COLO668 (cell line): ENCODE results near the gene PCDHGA6.
"Not testable (repeated sequence)": the region's sequence is repeated elsewhere in the genome, so short reads cannot be mapped to it uniquely, and the experiment has no call there.

ENCODE experiments used
- DNase-seq: peaks from one replicate; lab custom pipeline; 2025; ENCODE audit not compliant: unreplicated experiment; lab: John Stamatoyannopoulos, UW

The PCDHGA6 gene

GRCh38 chr5:141392429-141393198, 18.9 kb downstream of the PCDHGA6 start, which contains the start of gene PCDHGA8:
PCDHGA8 (plus strand) TSS chr5:141392633; CDS start chr5:141392814, 181 bp downstream.
- no peak for DNase-seq

GRCh38 chr5:141393267-141393666, 19.6 kb downstream of the PCDHGA6 start:
- DNase-seq: no peak

GRCh38 chr5:141394401-141395187, 20.9 kb downstream of the PCDHGA6 start:
- not testable (repeated sequence) for DNase-seq

GRCh38 chr5:141397756-141398551, 24.3 kb downstream of the PCDHGA6 start, which contains the start of gene PCDHGB5:
PCDHGB5 (plus strand) TSS chr5:141397947; CDS start chr5:141398128, 181 bp downstream.
- not testable (repeated sequence) for DNase-seq

GRCh38 chr5:141398608-141399007, 24.9 kb downstream of the PCDHGA6 start:
- no peak for DNase-seq

GRCh38 chr5:141399555-141400258, 26.0 kb downstream of the PCDHGA6 start:
- DNase-seq: no peak

GRCh38 chr5:141402553-141403243, 29.0 kb downstream of the PCDHGA6 start, which contains the start of gene PCDHGA9:
PCDHGA9 (plus strand) TSS chr5:141402778; CDS start chr5:141402953, 175 bp downstream.
- no peak for DNase-seq

GRCh38 chr5:141403387-141403786, 29.7 kb downstream of the PCDHGA6 start:
- DNase-seq: no peak

- DNase-seq: not testable (repeated sequence)
These were observed 34.3 kb downstream of the PCDHGA6 start, which contains the start of gene PCDHGB6 for GRCh38 chr5:141407790-141408505. PCDHGB6 (plus strand) TSS chr5:141408021; CDS start chr5:141408203, 182 bp downstream.

GRCh38 chr5:141409598-141410306, 36.1 kb downstream of the PCDHGA6 start:
- DNase-seq: no peak

GRCh38 chr5:141411575-141411974, 37.9 kb downstream of the PCDHGA6 start:
- no peak for DNase-seq

GRCh38 chr5:141412854-141413539, 39.3 kb downstream of the PCDHGA6 start, which contains the start of gene PCDHGA10:
PCDHGA10 (plus strand) TSS chr5:141412987; CDS start chr5:141413176, 189 bp downstream.
- peak; percentile 60 for DNase-seq

GRCh38 chr5:141413540-141414069, 39.9 kb downstream of the PCDHGA6 start:
- DNase-seq: peak; percentile 29

- not testable (repeated sequence) for DNase-seq
These were observed 41.0 kb downstream of the PCDHGA6 start for GRCh38 chr5:141414548-141415274.

- not testable (repeated sequence) for DNase-seq
These were observed 41.6 kb downstream of the PCDHGA6 start for GRCh38 chr5:141415275-141415618.

GRCh38 chr5:141417494-141418172, 43.9 kb downstream of the PCDHGA6 start, which contains the start of gene PCDHGB7:
PCDHGB7 (plus strand) TSS chr5:141417677; CDS start chr5:141417860, 183 bp downstream.
- DNase-seq: not testable (repeated sequence)
